ENCODE results near the gene CFAP65. TPM values are rescaled to one million over a fixed set of nuclear protein-coding genes. Genes with fewer than 3 reads are reported as not detected.

The CFAP65 gene
- total RNA-seq, 1 experiment from 2014 or later: 0.44 TPM

- TF ChIP-seq AFF4 (CRISPR knock-in tag; IDR thresholded peaks at IDR 0.05; ENCODE audit: borderline replicate concordance): no peak
Observed at GRCh38 chr2:219087848-219088247, 46.5 kb upstream of the CFAP65 start (continued).

- DNase-seq (ENCODE audit: low spot score) (no peak), ATAC-seq (no peak; the same call in 1 of the 2 replicates)
- Mint-ChIP-seq H3K36me3 (no peaks in the 10 kb centered on the region), H3K27ac (no peak overlapping the region), H3K27me3 (ENCODE audit: low read depth) (no peaks in the 10 kb centered on the region), H3K9me3 (peaks cover 4% of the 10 kb centered on the region; the same call in 1 of the 2 replicates), H3K4me1 (peaks cover 19% of the 10 kb centered on the region), H3K4me3 (no peak overlapping the region)
- CTCF ChIA-PET: interaction anchor here (0.7 to 5.0 kb wide), 7 partner anchors 14 to 679 kb away, joined by 3 to 33 read pairs (median 8); no protein-coding TSS in a partner anchor
- POLR2A ChIA-PET: no interaction called here
- TF ChIP-seq OVOL2 (CRISPR knock-in tag; IDR thresholded peaks at IDR 0.05; ENCODE audit: borderline replicate concordance): no peak
- TF ChIP-seq ZNF219 (CRISPR knock-in tag; IDR thresholded peaks at IDR 0.05; ENCODE audit: borderline replicate concordance): no peak
- TF ChIP-seq, protein P1, sequence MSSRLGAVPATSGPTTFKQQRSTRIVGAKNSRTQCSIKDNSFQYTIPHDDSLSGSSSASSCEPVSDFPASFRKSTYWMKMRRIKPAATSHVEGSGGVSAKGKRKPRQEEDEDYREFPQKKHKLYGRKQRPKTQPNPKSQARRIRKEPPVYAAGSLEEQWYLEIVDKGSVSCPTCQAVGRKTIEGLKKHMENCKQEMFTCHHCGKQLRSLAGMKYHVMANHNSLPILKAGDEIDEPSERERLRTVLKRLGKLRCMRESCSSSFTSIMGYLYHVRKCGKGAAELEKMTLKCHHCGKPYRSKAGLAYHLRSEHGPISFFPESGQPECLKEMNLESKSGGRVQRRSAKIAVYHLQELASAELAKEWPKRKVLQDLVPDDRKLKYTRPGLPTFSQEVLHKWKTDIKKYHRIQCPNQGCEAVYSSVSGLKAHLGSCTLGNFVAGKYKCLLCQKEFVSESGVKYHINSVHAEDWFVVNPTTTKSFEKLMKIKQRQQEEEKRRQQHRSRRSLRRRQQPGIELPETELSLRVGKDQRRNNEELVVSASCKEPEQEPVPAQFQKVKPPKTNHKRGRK (CRISPR knock-in tag; IDR thresholded peaks at IDR 0.05; ENCODE audit: borderline replicate concordance): no peak
- no peak for TF ChIP-seq ZNF263 (CRISPR knock-in tag; IDR thresholded peaks at IDR 0.05; ENCODE audit: low read depth)
- TF ChIP-seq CBFB (CRISPR knock-in tag; IDR thresholded peaks at IDR 0.05; ENCODE audit: low read depth): no peak
- no peak for TF ChIP-seq ZMAT4 (CRISPR knock-in tag; IDR thresholded peaks at IDR 0.05)
- no peak for TF ChIP-seq SMAD3 (CRISPR knock-in tag; IDR thresholded peaks at IDR 0.05; ENCODE audit: borderline replicate concordance)
- no peak for TF ChIP-seq NFYB (CRISPR knock-in tag; conservative IDR thresholded peaks at IDR 0.05; ENCODE audit: low read depth)
- TF ChIP-seq NR2C2 (CRISPR knock-in tag; IDR thresholded peaks at IDR 0.05): no peak
- TF ChIP-seq, protein P2, sequence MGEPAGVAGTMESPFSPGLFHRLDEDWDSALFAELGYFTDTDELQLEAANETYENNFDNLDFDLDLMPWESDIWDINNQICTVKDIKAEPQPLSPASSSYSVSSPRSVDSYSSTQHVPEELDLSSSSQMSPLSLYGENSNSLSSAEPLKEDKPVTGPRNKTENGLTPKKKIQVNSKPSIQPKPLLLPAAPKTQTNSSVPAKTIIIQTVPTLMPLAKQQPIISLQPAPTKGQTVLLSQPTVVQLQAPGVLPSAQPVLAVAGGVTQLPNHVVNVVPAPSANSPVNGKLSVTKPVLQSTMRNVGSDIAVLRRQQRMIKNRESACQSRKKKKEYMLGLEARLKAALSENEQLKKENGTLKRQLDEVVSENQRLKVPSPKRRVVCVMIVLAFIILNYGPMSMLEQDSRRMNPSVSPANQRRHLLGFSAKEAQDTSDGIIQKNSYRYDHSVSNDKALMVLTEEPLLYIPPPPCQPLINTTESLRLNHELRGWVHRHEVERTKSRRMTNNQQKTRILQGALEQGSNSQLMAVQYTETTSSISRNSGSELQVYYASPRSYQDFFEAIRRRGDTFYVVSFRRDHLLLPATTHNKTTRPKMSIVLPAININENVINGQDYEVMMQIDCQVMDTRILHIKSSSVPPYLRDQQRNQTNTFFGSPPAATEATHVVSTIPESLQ (CRISPR knock-in tag; IDR thresholded peaks at IDR 0.05): no peak
- TF ChIP-seq GTF2I (CRISPR knock-in tag; conservative IDR thresholded peaks at IDR 0.05): no peak
- no peak for TF ChIP-seq MYBL2 (CRISPR knock-in tag; IDR thresholded peaks at IDR 0.05)
- TF ChIP-seq, protein P3, sequence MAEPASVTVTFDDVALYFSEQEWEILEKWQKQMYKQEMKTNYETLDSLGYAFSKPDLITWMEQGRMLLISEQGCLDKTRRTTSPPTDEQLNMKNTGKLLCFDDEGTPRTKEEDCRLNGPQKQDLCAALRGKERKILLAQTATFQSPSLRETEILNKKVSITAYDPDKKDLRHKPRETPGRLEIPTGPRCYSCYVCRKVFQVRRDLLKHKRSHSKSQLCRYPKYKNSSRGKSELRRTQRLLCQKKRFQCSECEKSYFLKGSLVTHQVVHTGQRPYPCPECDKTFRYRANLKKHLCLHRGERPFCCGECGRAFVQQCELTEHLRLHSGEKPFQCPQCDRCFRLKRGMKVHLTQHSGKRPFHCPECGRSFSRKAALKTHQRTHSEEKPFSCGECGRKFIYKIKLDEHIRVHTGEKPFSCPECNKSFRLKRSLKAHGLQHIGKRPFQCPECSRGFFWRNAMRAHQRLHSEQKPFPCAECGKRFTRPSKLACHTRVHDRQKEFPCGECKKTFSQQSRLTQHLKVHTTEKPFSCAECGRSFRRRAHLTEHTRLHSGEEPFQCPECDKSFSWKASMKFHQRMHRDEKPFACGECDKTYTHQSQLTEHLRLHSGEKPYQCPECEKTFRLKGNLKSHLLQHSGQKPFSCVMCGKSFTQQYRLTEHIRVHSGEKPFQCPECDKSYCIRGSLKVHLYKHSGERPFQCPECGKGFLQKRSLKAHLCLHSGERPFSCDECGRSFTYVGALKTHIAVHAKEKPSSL (CRISPR knock-in tag; conservative IDR thresholded peaks at IDR 0.05): no peak
- TF ChIP-seq FOXP4 (CRISPR knock-in tag; IDR thresholded peaks at IDR 0.05): no peak
- TF ChIP-seq, protein P4, sequence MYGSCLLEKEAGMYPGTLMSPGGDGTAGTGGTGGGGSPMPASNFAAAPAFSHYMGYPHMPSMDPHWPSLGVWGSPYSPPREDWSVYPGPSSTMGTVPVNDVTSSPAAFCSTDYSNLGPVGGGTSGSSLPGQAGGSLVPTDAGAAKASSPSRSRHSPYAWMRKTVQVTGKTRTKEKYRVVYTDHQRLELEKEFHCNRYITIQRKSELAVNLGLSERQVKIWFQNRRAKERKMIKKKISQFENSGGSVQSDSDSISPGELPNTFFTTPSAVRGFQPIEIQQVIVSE (CRISPR knock-in tag; IDR thresholded peaks at IDR 0.05; ENCODE audit: borderline replicate concordance): no peak
- no peak for TF ChIP-seq AFF4 (CRISPR knock-in tag; IDR thresholded peaks at IDR 0.05; ENCODE audit: borderline replicate concordance)
- no peak for TF ChIP-seq ELF4 (CRISPR knock-in tag; IDR thresholded peaks at IDR 0.05; ENCODE audit: low read depth)
Observed at GRCh38 chr2:219087361-219087760, 46.0 kb upstream of the CFAP65 start.
